ENCODE results near the gene HNF1B. TPM values are rescaled to one million over a fixed set of nuclear protein-coding genes. Genes with fewer than 3 reads are reported as not detected.

The HNF1B gene
- total RNA-seq, 1 donor from 2014 or later = 29.8 TPM

DNA sequence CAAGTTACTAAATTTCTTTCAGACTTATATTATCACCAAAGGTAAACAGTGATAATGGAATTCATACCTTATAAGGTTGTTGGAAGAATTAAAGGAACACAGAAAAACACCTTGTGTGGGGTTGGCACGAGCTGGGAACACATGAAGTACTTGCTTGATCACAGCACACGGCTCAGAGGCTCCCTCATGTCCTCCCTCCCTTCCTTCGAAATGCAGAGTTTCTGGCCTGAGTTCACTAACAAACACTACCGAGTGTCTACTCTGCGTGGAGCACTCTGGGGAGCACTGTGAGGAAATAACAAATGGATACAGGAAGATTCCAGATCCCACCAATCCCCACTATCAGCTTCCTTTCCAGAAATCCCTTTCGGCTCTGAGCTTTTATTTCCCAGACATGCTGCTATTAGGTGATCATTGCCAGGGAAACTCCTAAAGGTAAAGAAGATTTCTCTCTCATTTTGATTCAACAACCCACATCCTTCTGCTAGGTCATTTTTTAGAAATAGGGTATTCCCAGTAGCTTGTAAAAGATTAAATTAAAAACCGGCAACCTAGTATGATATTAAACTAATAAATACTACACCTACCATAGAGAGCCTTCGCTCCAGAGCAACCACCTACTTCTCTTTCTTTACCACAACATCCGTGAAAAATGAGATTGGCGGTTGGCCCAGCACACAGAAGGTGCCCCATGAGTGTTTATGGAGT lies 6.1 kb upstream of the HNF1B start:
- TF ChIP-seq, protein P1, sequence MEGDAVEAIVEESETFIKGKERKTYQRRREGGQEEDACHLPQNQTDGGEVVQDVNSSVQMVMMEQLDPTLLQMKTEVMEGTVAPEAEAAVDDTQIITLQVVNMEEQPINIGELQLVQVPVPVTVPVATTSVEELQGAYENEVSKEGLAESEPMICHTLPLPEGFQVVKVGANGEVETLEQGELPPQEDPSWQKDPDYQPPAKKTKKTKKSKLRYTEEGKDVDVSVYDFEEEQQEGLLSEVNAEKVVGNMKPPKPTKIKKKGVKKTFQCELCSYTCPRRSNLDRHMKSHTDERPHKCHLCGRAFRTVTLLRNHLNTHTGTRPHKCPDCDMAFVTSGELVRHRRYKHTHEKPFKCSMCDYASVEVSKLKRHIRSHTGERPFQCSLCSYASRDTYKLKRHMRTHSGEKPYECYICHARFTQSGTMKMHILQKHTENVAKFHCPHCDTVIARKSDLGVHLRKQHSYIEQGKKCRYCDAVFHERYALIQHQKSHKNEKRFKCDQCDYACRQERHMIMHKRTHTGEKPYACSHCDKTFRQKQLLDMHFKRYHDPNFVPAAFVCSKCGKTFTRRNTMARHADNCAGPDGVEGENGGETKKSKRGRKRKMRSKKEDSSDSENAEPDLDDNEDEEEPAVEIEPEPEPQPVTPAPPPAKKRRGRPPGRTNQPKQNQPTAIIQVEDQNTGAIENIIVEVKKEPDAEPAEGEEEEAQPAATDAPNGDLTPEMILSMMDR (conservative IDR thresholded peaks at IDR 0.05; ENCODE audit: low read depth, low read length) = no peak
- no peak for DNase-seq (ENCODE audit: low read depth)
- no peak overlapping the region for H3K4me3 ChIP-seq (ENCODE audit: low read depth, low read length)

DNA sequence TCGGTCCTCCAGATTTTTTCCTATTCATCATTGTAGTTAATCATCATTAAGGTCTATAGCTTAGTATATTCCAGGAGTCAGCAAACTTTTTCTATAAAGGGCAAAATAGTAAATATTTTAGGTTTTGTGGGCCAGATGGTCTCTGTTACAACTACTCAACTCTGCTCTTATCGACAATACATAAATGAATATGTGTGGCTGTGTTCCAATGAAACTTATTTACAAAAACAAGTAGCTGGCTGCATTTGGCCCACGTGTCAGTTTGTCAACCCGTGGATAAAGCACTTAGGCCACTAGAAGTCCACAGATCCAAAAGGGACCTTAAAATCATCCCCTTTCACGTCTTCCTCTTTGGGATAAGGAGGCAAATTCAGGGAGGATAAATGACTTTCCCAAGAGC lies 5.4 kb upstream of the HNF1B start:
- DNase-seq (ENCODE audit: low read depth) = no peak
- H3K4me3 ChIP-seq (ENCODE audit: low read depth, low read length) = no peak overlapping the region
- TF ChIP-seq, protein P1 (conservative IDR thresholded peaks at IDR 0.05; ENCODE audit: low read depth, low read length) = no peak

DNA sequence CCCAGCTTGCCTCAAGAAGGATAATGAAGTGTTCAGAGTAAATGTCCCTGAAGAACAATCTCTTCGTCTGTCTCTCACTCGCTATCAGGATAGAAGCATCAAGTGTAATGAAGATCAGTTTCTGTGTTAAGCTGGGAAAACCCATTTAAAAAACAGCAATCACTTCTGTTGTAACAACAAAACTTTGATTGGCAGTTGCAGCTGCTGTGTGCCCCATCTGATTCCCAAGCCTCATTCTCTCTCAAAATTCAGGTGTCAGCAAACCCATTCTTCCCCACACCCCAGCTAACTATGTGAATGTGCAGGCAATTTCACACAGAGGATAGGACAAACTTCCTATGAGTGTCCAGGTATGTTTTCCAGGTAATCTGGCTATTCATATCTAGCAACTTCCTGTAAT lies 2.4 kb upstream of the HNF1B start:
- DNase-seq (ENCODE audit: low read depth) = no peak
- H3K4me3 ChIP-seq (ENCODE audit: low read depth, low read length) = peak overlapping the region; percentile 88
- TF ChIP-seq, protein P1 (conservative IDR thresholded peaks at IDR 0.05; ENCODE audit: low read depth, low read length) = no peak

DNA sequence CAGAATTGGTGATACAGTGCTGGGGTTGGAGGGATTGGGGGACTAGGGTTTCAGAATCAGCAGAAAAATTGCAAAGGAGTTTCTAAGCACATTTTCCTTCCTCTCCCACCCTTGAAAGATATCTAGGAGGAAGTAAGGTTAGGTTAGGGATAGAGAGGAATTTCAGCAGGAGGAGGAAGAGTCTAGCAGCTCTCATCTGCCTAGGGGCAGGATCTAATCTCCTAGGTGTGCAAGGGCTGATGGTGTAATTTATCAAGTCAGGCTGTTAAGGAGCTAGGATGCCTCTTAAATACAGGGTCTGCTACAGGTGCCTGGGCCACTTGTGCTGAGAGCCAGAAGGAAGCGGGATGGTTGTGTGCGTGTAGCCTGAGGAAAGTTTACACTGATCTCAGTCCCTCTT lies 1.8 kb upstream of the HNF1B start:
- H3K4me3 ChIP-seq (ENCODE audit: low read depth, low read length) = peak overlapping the region; percentile 88
- DNase-seq (ENCODE audit: low read depth) = no peak
- TF ChIP-seq, protein P1 (conservative IDR thresholded peaks at IDR 0.05; ENCODE audit: low read depth, low read length) = no peak

DNA sequence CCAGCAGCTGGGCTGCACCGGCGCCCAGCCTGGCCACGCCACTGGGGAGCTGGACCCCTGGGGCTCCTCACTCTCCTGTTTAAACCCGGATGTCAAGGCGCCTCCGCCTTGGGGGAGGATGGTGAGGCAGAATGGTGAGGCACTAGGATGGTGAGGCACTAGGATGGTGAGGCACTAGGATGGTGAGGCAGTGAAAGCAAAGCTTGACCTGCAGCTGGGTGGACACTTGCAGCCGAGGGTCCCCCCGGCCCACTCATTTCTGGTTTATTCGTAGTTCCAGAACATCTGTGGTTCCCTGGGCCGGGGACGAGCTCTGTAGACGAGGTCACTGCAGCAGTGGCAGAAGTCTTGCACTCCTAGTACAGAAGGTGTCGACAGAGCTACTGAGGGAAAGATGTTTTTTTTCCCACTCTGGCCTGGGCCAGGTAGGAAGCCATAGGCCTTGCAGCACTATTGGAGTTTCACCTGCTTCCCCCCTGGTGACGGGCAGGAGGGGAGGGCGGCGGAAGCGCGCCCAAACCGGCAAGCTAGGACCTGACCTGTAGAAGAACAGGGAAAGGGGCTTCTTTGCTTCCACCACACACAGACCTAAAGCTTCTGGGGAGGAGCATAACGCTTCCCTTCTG lies 1.1 kb upstream of the HNF1B start:
- no peak for DNase-seq (ENCODE audit: low read depth)
- TF ChIP-seq, protein P1 (conservative IDR thresholded peaks at IDR 0.05; ENCODE audit: low read depth, low read length) = no peak
- peak overlapping the region; percentile 88 for H3K4me3 ChIP-seq (ENCODE audit: low read depth, low read length)

DNA sequence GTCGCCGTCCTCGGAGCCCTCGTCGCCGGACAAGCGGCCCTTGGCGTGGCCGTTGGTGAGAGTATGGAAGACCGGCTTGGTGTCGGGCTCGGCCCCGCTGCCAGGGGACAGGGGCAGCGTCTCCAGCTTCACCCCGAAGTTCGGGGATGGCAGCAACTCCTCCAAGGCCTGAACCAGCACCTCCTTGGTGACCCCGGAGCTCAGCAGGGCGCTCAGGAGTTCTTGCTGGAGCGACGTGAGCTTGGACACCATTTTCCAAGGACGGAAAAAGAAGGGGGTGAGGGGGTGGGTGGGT lies 279 bp downstream of the HNF1B start:
- H3K4me3 ChIP-seq (ENCODE audit: low read depth, low read length) = peak overlapping the region; percentile 88
- TF ChIP-seq, protein P1 (conservative IDR thresholded peaks at IDR 0.05; ENCODE audit: low read depth, low read length) = no peak
- no peak for DNase-seq (ENCODE audit: low read depth)
